ENCODE data around the gene ERC2. TPM values are rescaled to one million over a fixed set of nuclear protein-coding genes. Genes with fewer than 3 reads are reported as not detected.

ERC2 gene
- total and polyA plus RNA-seq, 2 of the 8 experiments (the other 6 are each of a cell fraction or from before 2014, with no cell fraction given): 16.4 to 22.8 TPM

- Histone ChIP-seq H3K4ac (replicated peaks; ENCODE audit: insufficient read length, low read depth, low read length) (no peak overlapping the region), H4K8ac (ENCODE audit: extremely low read depth, insufficient read depth, low read length) (no peak overlapping the region), H2BK20ac (ENCODE audit: low read length) (no peak overlapping the region), H2AFZ (ENCODE audit: low read length) (no peak overlapping the region), H3K14ac (ENCODE audit: insufficient read length) (no peak overlapping the region), H2BK120ac (replicated peaks; ENCODE audit: low read depth, low read length) (no peak overlapping the region), H3K23me2 (ENCODE audit: low read depth, low read length) (no peaks in the 10 kb centered on the region), H3K36me3 (ENCODE audit: control insufficient read depth in 2 of 4, insufficient read depth in 4 of 4, low read length in 3 of 4) (no peaks in the 10 kb centered on the region), H3K4me3 (ENCODE audit: extremely low read depth in 1 of 4, insufficient read depth in 2 of 4, low read depth in 3 of 4, low read length in 4 of 4) (no peak overlapping the region), H4K91ac (replicated peaks; ENCODE audit: insufficient read length, low read length) (no peak overlapping the region), H3K9me3 (ENCODE audit: insufficient read depth in 2 of 2, low read depth in 1 of 2, low read length in 1 of 2) (no peaks in the 10 kb centered on the region), H3K4me2 (ENCODE audit: insufficient read depth in 1 of 2, low read depth in 2 of 2, low read length in 2 of 2) (no peak overlapping the region), H4K5ac (ENCODE audit: insufficient read length, low read depth, low read length) (no peak overlapping the region), H3K18ac (ENCODE audit: extremely low read depth, low read length) (no peak overlapping the region), H2BK5ac (ENCODE audit: low read depth, low read length) (no peak overlapping the region), H4K20me1 (replicated peaks in 1 of 2; ENCODE audit: control insufficient read depth in 1 of 2, insufficient read depth in 2 of 2, low read length in 2 of 2) (no peaks in the 10 kb centered on the region), H3K9ac (replicated peaks in 1 of 4; ENCODE audit: extremely low read depth in 1 of 4, low read depth in 3 of 4, low read length in 3 of 4) (no peak overlapping the region), H3K23ac (ENCODE audit: insufficient read length) (no peak overlapping the region), H2BK15ac (ENCODE audit: low read length) (no peak overlapping the region), H3K56ac (replicated peaks; ENCODE audit: insufficient read length, low read depth, low read length) (no peak overlapping the region), H2AK5ac (ENCODE audit: low read depth, low read length) (no peak overlapping the region), H2BK12ac (ENCODE audit: low read depth, low read length) (no peak overlapping the region), H3K4me1 (replicated peaks in 1 of 4; ENCODE audit: control insufficient read depth in 3 of 4, insufficient read depth in 4 of 4, low read length in 3 of 4) (peaks cover 0 to 2% (median 0%) of the 10 kb centered on the region in 4 experiments; a peak in 1 of 7 replicates), H3K79me1 (ENCODE audit: low read depth, low read length) (no peaks in the 10 kb centered on the region), H3K79me2 (ENCODE audit: control insufficient read depth in 1 of 2, insufficient read depth in 2 of 2, low read length in 2 of 2) (no peaks in the 10 kb centered on the region), H3K27ac (ENCODE audit: low read depth, low read length) (no peak overlapping the region), H3K27me3 (replicated peaks in 1 of 4; ENCODE audit: control insufficient read depth in 3 of 4, extremely low read depth in 1 of 4, insufficient read depth in 3 of 4, low read length in 3 of 4) (no peaks in the 10 kb centered on the region)
- TF ChIP-seq CBX8 (IDR thresholded peaks at IDR 0.05; ENCODE audit: borderline replicate concordance, low read depth, low read length): no peak
- WGBS, 2 experiments (ENCODE audit: extremely low coverage in 1 of 2, insufficient coverage in 1 of 2, insufficient read length in 1 of 2, insufficient replicate concordance in 2 of 2, low coverage in 1 of 2, low lambda C conversion rate in 2 of 2, missing lambda C conversion rate in 1 of 2): 82% methylated on average over 5 of the region's 5 CpGs; no CpG with 5 or more reads in 1 of the 2 experiments
- DNase-seq (ENCODE audit: low read depth in 1 of 2, low spot score in 2 of 2) (no peak), FAIRE-seq (no peak)
- ChIA-PET POLR2A (ENCODE audit: partially characterized antibody) (no interaction called here), CTCF (ENCODE audit: partially characterized antibody) (interaction anchor here (0.6 to 0.7 kb wide), 2 partner anchors 188 to 1710 kb away, joined by 3 read pairs; no protein-coding TSS in a partner anchor)
These were observed 688.7 kb downstream of the ERC2 start for GRCh38 chr3:55779543-55779942.

All from H1 (cell line).